Stimulated activated naive CD8-positive, alpha-beta T cell treated with anti-CD3 and anti-CD28 coated beads, Interleukin-15, Interleukin-2, amounts not matched to agents 100 ng/mL and 50 ng/mL, for 24 hours (primary cell): ENCODE measurements around the gene TXNDC17.

Experiments
- H3K27ac Mint-ChIP-seq: one replicate; pipeline ENCODE4 v1.8.0; 2021; ENCODE audit warnings: mild to moderate bottlenecking, mixed read lengths
- H3K27me3 Mint-ChIP-seq: one replicate; pipeline ENCODE4 v1.8.0; 2021; ENCODE audit warnings: mixed read lengths
- H3K36me3 Mint-ChIP-seq: one replicate; pipeline ENCODE4 v1.8.0; 2021; ENCODE audit warnings: low read depth, mixed read lengths
- H3K4me1 Mint-ChIP-seq: one replicate; pipeline ENCODE4 v1.8.0; 2021; ENCODE audit warnings: low read depth, mixed read lengths
- H3K4me3 Mint-ChIP-seq: one replicate; pipeline ENCODE4 v1.8.0; 2021; ENCODE audit warnings: mild to moderate bottlenecking, mixed read lengths
- H3K9me3 Mint-ChIP-seq: one replicate; pipeline ENCODE4 v1.8.0; 2021; ENCODE audit warnings: mixed read lengths

Gene TXNDC17

GRCh38 chr17:6666077-6666521 lies 25.2 kb downstream of the TXNDC17 start:
- Mint-ChIP-seq H3K4me3 (no peak overlapping the region), H3K27me3 (no peaks in the 10 kb centered on the region), H3K9me3 (no peaks in the 10 kb centered on the region), H3K4me1 (peaks cover 24% of the 10 kb centered on the region), H3K36me3 (no peaks in the 10 kb centered on the region), H3K27ac (no peak overlapping the region)

GRCh38 chr17:6666557-6666956 lies 25.7 kb downstream of the TXNDC17 start:
- H3K27me3 Mint-ChIP-seq, result no peaks in the 10 kb centered on the region
- peaks cover 20% of the 10 kb centered on the region for H3K4me1 Mint-ChIP-seq
- H3K9me3 Mint-ChIP-seq, result no peaks in the 10 kb centered on the region
- H3K36me3 Mint-ChIP-seq, result no peaks in the 10 kb centered on the region
- no peak overlapping the region for H3K4me3 Mint-ChIP-seq
- no peak overlapping the region for H3K27ac Mint-ChIP-seq

DNA sequence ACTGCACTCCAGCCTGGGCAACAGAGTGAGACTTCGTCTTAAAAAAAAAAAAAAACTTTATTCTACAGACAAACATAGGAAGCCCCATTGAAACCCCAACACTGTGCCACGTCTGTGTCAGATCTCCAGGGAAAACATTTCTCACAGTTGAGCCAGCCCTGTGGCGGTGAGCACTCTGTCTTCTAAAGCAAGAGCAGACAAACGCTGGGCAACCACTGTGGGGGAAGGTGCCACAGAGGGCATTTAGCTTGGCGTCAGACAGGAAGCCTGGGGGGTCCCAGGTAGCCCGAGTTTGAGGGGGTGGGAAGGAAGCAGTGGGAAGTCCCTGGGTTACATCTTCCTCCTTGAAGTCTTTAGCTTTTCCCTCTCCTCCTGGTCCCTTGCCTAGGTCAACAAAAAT lies 26.7 kb downstream of the TXNDC17 start:
- Mint-ChIP-seq H3K9me3 (no peaks in the 10 kb centered on the region), H3K4me3 (no peak overlapping the region), H3K27me3 (no peaks in the 10 kb centered on the region), H3K36me3 (no peaks in the 10 kb centered on the region), H3K27ac (peak overlapping the region; percentile 67), H3K4me1 (peaks cover 16% of the 10 kb centered on the region)

DNA sequence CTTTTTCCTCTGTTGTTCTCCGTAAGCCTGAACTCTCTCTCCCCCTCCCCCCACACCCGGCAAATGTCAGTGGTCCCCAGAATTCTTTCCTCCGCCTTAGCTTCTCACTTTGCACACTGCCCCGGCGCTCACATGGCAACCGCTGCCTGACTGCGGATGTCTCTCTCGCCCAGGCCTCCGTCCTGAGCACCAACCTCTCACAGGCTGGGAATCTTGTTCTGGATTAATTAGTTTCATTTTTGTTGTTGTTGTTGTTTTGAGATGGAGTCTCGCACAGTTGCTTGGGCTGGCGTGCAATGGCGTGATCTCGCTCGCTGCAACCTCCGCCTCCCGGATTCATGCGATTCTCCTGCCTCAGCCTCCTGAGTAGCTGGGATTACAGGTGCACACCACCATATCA lies 27.4 kb downstream of the TXNDC17 start:
- no peak overlapping the region for H3K4me3 Mint-ChIP-seq
- H3K4me1 Mint-ChIP-seq, result peaks cover 13% of the 10 kb centered on the region
- H3K9me3 Mint-ChIP-seq, result no peaks in the 10 kb centered on the region
- no peak overlapping the region for H3K27ac Mint-ChIP-seq
- H3K27me3 Mint-ChIP-seq, result no peaks in the 10 kb centered on the region
- no peaks in the 10 kb centered on the region for H3K36me3 Mint-ChIP-seq

DNA sequence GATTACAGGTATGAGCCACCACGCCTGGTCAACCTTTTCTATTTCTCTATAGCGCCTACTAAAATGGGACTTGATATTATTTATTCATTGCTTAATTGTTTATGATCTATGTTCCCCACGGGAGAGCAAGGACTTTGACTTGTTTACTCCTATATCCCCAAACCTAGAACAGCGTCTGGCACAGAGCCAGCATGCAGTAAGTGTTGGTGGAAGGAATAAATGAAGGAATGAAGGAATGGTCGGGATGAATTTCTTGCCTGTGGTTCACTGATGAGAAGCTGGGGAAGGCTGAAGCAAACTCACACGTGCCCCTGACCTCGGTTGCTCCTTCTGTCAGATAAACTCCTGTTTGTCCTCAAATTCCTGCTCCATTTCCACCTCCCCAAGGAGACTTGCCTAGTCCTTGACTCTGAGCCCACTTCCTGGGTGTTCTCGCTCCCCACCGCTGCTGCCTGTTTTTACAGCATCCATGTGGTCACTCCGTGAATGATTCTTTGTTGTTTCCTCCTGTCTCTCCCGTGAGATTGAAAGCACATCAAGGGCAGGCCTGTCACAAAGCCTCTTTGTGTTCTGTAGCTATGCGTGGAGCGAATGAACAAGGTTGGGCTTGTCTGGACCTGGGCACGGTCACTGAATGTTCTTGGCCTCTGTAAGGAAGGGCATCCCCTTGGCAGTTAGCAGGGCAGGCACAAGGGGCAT lies 28.0 kb downstream of the TXNDC17 start:
- Mint-ChIP-seq H3K4me3 (no peak overlapping the region), H3K27me3 (no peaks in the 10 kb centered on the region), H3K4me1 (peaks cover 13% of the 10 kb centered on the region), H3K9me3 (no peaks in the 10 kb centered on the region), H3K36me3 (no peaks in the 10 kb centered on the region), H3K27ac (no peak overlapping the region)

GRCh38 chr17:6669479-6670212 lies 28.8 kb downstream of the TXNDC17 start:
- Mint-ChIP-seq H3K4me3 (no peak overlapping the region), H3K36me3 (no peaks in the 10 kb centered on the region), H3K27me3 (no peaks in the 10 kb centered on the region), H3K27ac (no peak overlapping the region), H3K9me3 (no peaks in the 10 kb centered on the region), H3K4me1 (peaks cover 13% of the 10 kb centered on the region)

GRCh38 chr17:6670571-6670970 lies 29.7 kb downstream of the TXNDC17 start:
- H3K36me3 Mint-ChIP-seq, result no peaks in the 10 kb centered on the region
- H3K27me3 Mint-ChIP-seq, result no peaks in the 10 kb centered on the region
- H3K4me3 Mint-ChIP-seq, result no peak overlapping the region
- H3K4me1 Mint-ChIP-seq, result peaks cover 13% of the 10 kb centered on the region
- H3K27ac Mint-ChIP-seq, result no peak overlapping the region
- H3K9me3 Mint-ChIP-seq, result no peaks in the 10 kb centered on the region

GRCh38 chr17:6670999-6671398 lies 30.1 kb downstream of the TXNDC17 start:
- H3K36me3 Mint-ChIP-seq, result no peaks in the 10 kb centered on the region
- peaks cover 13% of the 10 kb centered on the region for H3K4me1 Mint-ChIP-seq
- no peaks in the 10 kb centered on the region for H3K27me3 Mint-ChIP-seq
- no peaks in the 10 kb centered on the region for H3K9me3 Mint-ChIP-seq
- H3K27ac Mint-ChIP-seq, result no peak overlapping the region
- H3K4me3 Mint-ChIP-seq, result no peak overlapping the region

GRCh38 chr17:6671431-6671830 lies 30.6 kb downstream of the TXNDC17 start:
- Mint-ChIP-seq H3K4me1 (peaks cover 13% of the 10 kb centered on the region), H3K27me3 (no peaks in the 10 kb centered on the region), H3K36me3 (no peaks in the 10 kb centered on the region), H3K9me3 (no peaks in the 10 kb centered on the region), H3K27ac (no peak overlapping the region), H3K4me3 (no peak overlapping the region)

GRCh38 chr17:6674586-6674985 lies 33.7 kb downstream of the TXNDC17 start:
- H3K27me3 Mint-ChIP-seq, result peaks cover 11% of the 10 kb centered on the region
- no peak overlapping the region for H3K4me3 Mint-ChIP-seq
- H3K27ac Mint-ChIP-seq, result no peak overlapping the region
- H3K36me3 Mint-ChIP-seq, result no peaks in the 10 kb centered on the region
- no peaks in the 10 kb centered on the region for H3K9me3 Mint-ChIP-seq
- peaks cover 7% of the 10 kb centered on the region for H3K4me1 Mint-ChIP-seq

- Mint-ChIP-seq H3K27me3 (peaks cover 17% of the 10 kb centered on the region), H3K4me1 (peaks cover 7% of the 10 kb centered on the region), H3K36me3 (no peaks in the 10 kb centered on the region), H3K27ac (no peak overlapping the region), H3K9me3 (no peaks in the 10 kb centered on the region), H3K4me3 (no peak overlapping the region)
These were observed 34.5 kb downstream of the TXNDC17 start for GRCh38 chr17:6675201-6675825.

- Mint-ChIP-seq H3K4me1 (peaks cover 7% of the 10 kb centered on the region), H3K4me3 (no peak overlapping the region), H3K9me3 (no peaks in the 10 kb centered on the region), H3K27me3 (peaks cover 26% of the 10 kb centered on the region), H3K27ac (no peak overlapping the region), H3K36me3 (no peaks in the 10 kb centered on the region)
These were observed 35.9 kb downstream of the TXNDC17 start for GRCh38 chr17:6676802-6677157.

DNA sequence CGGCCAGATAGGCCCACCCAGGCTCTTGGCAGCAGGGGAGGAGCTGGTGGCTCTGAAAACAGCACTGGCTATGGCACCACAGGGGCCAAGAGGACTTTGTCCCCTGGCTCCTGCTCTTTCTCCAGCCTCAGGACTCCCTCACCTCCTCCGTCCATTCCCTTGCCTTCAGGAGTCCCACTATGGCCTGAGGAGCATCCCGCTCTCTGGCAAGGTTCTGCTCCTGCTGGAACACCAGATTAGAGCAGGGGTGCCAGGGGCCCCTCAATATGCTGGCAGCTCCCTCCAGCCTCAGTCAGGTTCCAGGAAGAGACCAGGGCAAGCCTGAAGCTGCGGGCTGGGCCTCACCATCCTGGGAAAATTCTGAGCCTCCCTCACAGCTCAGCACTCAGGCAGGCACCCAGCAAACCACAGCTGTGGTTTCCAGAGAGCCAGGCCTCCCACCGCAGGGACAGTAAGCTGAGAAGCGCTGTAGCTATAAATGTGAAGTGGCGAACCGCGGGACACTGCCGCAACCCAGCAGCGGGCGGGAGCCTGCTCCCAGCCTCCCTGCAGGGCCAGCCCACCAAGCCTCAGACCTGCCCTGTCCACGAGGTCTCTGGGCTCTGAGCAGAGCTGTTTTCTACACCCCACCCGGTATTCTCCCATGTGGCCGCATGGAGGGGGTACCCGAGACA lies 36.4 kb downstream of the TXNDC17 start:
- Mint-ChIP-seq H3K9me3 (no peaks in the 10 kb centered on the region), H3K27ac (no peak overlapping the region), H3K4me1 (peaks cover 7% of the 10 kb centered on the region), H3K36me3 (no peaks in the 10 kb centered on the region), H3K4me3 (no peak overlapping the region), H3K27me3 (peaks cover 32% of the 10 kb centered on the region)

- H3K27me3 Mint-ChIP-seq, result peaks cover 35% of the 10 kb centered on the region
- peaks cover 7% of the 10 kb centered on the region for H3K4me1 Mint-ChIP-seq
- no peak overlapping the region for H3K27ac Mint-ChIP-seq
- H3K4me3 Mint-ChIP-seq, result no peak overlapping the region
- H3K9me3 Mint-ChIP-seq, result no peaks in the 10 kb centered on the region
- H3K36me3 Mint-ChIP-seq, result no peaks in the 10 kb centered on the region
These were observed 37.1 kb downstream of the TXNDC17 start for GRCh38 chr17:6677946-6678345.

- Mint-ChIP-seq H3K27ac (no peak overlapping the region), H3K36me3 (no peaks in the 10 kb centered on the region), H3K4me1 (peaks cover 7% of the 10 kb centered on the region), H3K27me3 (peaks cover 35% of the 10 kb centered on the region), H3K9me3 (no peaks in the 10 kb centered on the region), H3K4me3 (no peak overlapping the region)
These were observed 38.4 kb downstream of the TXNDC17 start for GRCh38 chr17:6679241-6679640.
